ENCODE data around the gene TRAF4.

TRAF4 gene

DNA sequence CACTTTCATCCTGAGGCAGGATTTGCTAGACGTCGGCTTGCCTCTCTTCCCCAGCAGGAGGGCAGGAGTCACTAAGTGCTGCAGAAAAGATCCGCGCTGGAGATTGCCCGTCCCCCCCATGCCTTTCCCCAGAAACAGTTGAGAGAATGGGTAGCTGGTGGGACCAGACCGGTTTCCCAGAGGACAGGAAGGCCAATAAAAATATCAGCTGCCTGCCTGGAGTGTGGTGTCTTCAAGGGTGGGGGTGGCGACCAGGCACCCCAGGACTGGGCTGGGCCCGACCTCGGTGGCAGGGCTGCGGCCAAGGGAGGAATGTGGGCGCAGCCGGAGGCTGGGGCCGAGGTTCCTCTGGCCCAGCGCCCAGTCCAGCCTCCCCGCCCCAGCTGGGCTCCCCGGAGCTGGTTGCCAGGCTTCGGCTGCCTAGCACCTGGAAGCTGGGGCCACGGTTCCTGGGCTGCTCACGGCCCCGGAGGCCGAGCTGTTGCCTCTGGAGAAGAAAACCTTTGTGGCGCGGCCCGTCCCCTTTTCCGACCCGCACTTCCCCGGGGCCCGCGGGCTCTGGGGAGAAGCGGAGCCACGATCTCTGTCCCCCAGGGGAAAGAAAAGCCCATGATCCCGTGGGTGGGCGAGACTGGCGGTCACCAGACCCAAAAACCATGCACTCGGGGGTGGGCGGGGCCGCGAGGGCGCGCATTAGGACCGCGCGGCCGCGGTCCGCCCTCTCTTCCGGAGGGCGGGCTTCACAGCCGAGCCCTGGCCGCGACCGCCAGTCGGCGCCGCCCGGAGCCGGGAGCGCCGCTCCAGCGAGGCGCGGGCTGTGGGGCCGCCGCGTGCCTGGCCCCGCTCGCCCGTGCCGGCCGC, at the start of gene TRAF4:
TRAF4 (plus strand) TSS at position 769 of the 861 bp plus-strand sequence. CDS start 102 bp downstream, outside the sequence.
- peak; percentile 96 for TF ChIP-seq GATA2 (IDR thresholded peaks at IDR 0.05; ENCODE audit: low read depth, low read length)
- no peak for TF ChIP-seq GATA3 (IDR thresholded peaks at IDR 0.05; ENCODE audit: low read depth, low read length)

GRCh38 chr17:28698253-28698941, 45.4 kb upstream of the TRAF4 start:
- no peak for TF ChIP-seq GATA3 (IDR thresholded peaks at IDR 0.05; ENCODE audit: low read depth, low read length)
- no peak for TF ChIP-seq GATA2 (IDR thresholded peaks at IDR 0.05; ENCODE audit: low read depth, low read length)

DNA sequence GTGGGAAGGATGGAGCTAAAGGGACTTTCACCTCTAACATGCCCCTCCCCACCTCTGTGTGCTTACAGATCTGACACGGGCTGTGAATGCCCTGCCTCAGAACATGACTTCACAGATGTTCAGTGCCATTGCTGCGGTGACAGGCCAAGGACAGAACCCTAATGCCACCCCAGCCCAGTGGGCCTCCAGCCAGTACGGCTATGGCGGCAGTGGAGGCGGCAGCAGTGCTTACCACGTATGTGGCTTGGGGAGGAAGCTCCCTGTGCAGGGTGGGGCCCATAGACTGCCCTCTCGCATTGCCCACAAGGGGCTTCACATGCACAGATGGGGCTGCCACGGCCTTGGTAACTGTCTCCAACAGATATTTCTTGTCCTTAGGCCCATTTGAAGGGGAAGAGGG, 43.5 kb upstream of the TRAF4 start:
- TF ChIP-seq GATA3 (IDR thresholded peaks at IDR 0.05; ENCODE audit: low read depth, low read length), result no peak
- no peak for TF ChIP-seq GATA2 (IDR thresholded peaks at IDR 0.05; ENCODE audit: low read depth, low read length)

- TF ChIP-seq GATA2 (IDR thresholded peaks at IDR 0.05; ENCODE audit: low read depth, low read length) (no peak), GATA3 (IDR thresholded peaks at IDR 0.05; ENCODE audit: low read depth, low read length) (no peak)
These were observed 42.9 kb upstream of the TRAF4 start for GRCh38 chr17:28700830-28701492.

- TF ChIP-seq GATA2 (IDR thresholded peaks at IDR 0.05; ENCODE audit: low read depth, low read length) (no peak), GATA3 (IDR thresholded peaks at IDR 0.05; ENCODE audit: low read depth, low read length) (no peak)
These were observed 41.6 kb upstream of the TRAF4 start for GRCh38 chr17:28702026-28702751.

DNA sequence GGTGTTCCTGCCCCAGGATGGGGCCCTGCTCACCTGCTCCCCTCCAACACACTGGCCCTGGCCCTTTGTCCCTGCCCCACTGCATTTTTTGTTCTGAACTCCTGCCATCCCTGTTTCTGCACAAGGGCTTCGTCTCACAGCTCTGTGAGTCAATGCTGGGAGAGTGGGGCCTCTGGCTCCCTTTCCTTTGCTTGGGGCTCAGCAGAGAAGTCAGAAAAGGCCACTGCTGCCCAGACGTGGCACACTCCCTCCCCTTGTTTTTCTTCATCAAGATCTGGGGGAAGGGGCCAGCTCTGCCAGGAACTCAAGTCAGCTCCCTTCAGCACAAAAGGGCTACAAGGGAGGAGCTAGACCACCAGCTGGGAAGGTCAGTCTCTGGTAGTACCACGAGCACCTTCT, 41.1 kb upstream of the TRAF4 start:
- TF ChIP-seq GATA2 (IDR thresholded peaks at IDR 0.05; ENCODE audit: low read depth, low read length) (no peak), GATA3 (IDR thresholded peaks at IDR 0.05; ENCODE audit: low read depth, low read length) (no peak)

GRCh38 chr17:28703552-28704218, 40.1 kb upstream of the TRAF4 start:
- TF ChIP-seq GATA2 (IDR thresholded peaks at IDR 0.05; ENCODE audit: low read depth, low read length) (no peak), GATA3 (IDR thresholded peaks at IDR 0.05; ENCODE audit: low read depth, low read length) (no peak)

DNA sequence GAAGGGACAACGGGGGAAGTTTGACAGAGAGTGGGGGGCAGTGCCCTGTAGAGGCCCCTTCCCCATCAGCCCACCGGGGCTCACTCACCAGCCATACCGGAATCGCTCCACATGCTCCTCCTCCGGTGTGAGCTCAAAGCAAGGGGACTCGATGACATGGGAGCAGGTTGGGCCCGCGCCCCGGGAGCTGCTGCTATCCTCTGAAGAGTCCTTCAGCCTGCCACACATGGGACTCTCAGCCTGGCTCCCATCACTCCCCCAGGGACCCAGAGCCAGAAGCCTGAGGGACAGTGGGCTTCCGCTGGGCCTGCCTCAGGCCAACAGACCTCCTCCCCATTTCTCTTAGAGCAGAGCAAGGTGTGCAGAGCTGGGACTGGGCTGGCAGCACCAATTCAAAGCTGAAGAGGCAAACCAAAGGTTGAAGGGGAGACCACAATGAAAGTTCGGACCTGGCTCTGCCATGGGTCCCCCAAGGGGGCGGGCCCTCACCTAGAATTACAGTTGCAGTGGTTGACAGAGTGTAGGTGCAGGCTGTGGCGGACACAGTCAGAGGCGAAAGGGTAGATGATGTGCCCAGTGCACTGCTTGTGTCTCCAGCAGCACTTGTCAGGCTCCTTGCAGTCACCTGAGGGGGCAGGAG, 39.5 kb upstream of the TRAF4 start:
- no peak for TF ChIP-seq GATA2 (IDR thresholded peaks at IDR 0.05; ENCODE audit: low read depth, low read length)
- TF ChIP-seq GATA3 (IDR thresholded peaks at IDR 0.05; ENCODE audit: low read depth, low read length), result no peak

DNA sequence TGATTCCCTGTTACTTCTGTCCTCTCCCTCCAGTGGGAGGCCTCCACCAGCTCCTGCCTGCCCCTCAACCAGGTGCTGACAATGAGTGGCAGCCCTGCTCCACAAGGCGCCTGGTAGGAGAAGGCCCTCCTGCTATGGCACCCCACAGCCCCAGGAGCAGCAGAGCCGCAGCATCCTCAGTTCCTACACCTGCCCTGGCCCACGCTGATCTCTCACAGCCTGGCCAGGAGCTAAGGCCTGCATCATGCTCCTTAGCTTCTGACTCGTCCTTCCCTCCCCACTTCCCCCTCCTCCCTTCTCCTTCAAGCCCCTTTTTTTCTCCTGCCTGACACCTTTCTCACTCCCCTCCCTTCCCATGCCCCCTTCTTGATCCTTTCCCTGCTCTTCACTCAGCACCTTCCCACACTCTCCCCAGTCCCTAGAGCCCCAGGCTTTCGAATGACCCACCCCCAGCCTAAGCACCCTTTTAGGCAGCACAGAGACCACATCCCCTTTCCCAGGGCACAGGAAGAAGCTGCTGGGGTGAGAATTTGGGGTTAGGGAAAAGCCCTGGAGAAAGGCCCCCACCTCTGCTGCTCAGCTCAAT, 38.6 kb upstream of the TRAF4 start:
- TF ChIP-seq GATA3 (IDR thresholded peaks at IDR 0.05; ENCODE audit: low read depth, low read length) (no peak), GATA2 (IDR thresholded peaks at IDR 0.05; ENCODE audit: low read depth, low read length) (no peak)

DNA sequence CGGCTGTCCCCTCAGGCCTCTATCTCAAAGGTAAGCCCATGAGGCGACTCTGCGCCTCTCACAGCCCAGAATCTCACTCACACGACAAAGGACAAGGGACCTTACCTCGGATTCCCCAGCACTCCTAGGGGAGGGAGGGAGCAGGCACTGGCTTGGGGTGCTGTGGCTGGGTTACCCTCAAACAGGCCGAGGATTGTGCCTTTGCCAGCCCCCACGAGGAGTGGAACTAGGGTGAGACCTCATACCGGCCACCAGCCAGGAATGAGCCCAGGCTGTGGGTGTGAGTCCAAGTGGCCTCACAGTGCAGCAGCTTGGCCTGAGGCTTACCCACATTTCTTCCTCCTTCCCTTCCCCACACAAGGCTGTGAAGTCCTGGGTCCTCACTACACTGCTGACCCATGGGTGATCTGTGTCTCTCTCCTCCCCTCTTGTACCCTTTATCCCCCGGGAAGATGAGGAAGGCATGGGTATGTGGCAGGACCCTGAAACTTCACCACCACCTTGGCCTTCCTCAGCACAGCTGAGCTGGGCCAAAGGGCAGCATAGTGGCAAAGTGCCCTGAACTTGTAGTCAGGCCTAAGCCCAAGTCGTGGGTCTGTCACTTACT, 38.0 kb upstream of the TRAF4 start:
- no peak for TF ChIP-seq GATA3 (IDR thresholded peaks at IDR 0.05; ENCODE audit: low read depth, low read length)
- TF ChIP-seq GATA2 (IDR thresholded peaks at IDR 0.05; ENCODE audit: low read depth, low read length), result no peak

DNA sequence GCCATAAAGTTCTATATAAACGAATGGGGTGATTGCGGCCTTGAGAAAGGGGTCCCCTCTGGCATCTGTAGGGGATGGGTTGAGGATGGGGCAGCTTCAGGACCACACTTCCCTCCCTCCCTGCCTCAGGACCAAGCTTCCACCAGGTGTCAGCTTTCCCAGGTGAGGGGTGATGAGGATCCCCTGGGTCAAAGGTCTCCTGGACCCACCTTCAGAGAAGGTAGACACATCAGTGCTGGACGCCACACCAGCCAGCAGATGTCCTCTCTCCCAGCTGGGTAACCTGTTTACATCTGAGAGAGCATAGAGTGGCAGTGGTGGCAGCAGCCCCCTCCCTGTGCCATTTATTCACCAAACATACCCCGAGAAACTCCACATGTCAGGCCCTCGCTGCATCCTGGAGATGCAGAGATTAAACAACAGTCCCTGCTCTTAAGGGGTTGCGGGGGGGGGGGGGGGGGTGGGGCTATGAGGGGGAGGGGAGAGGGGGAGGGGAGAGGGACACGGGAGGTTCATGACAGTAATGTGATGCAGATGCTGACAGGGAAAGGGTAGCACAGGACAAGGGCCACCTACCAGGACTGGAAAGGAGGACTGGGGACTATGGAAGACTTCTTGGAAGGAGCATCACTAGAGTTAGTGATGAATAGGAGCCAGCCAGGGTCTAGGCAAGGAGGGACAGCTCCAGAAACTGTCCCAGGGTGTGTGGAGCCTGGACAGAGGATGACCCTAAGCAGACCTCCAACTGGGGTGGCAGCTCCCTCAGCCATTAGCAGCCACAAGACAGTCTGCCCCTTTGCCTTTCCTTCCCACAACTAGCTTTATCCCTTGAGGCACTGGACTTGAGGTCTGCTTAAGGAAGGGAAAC, 37.1 kb upstream of the TRAF4 start:
- TF ChIP-seq GATA2 (IDR thresholded peaks at IDR 0.05; ENCODE audit: low read depth, low read length) (peak; percentile 71), GATA3 (IDR thresholded peaks at IDR 0.05; ENCODE audit: low read depth, low read length) (no peak)
